Measurements from ENCODE around the gene FOXC1. TPM values are rescaled to one million over a fixed set of nuclear protein-coding genes. Genes with fewer than 3 reads are reported as not detected.

FOXC1 gene
- polyA plus RNA-seq, 1 donor from 2014 or later, result not detected

DNA sequence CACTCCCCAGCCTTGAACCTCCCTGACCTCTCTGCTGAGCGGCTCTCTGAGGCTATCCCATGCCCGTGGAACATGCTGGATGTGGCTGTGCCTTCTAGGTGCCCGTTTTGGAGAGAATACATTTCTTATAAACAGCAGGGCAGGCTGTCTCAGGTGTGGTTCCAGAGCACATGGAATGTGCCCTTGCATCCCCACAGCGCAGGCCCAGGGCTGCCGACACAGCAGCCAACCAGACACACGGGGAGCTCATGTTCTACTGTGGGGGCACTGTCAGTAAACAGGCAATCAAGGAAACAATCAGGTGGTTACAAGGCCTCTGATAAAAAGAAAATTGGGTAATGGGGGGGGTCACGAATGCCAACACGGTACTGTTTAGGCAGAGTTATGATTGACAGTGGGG is 30.8 kb downstream of the FOXC1 start:
- no peak overlapping the region for H3K4me3 Mint-ChIP-seq
- H3K4me1 Mint-ChIP-seq, result peaks cover 4 to 10% (median 8%) of the 10 kb centered on the region in 3 donors
- H3K27ac Mint-ChIP-seq, result no peak overlapping the region
- H3K9me3 Mint-ChIP-seq, result no peaks in the 10 kb centered on the region
- peaks cover 4% of the 10 kb centered on the region for H3K36me3 Mint-ChIP-seq
- H3K27me3 Mint-ChIP-seq, result no peaks in the 10 kb centered on the region

DNA sequence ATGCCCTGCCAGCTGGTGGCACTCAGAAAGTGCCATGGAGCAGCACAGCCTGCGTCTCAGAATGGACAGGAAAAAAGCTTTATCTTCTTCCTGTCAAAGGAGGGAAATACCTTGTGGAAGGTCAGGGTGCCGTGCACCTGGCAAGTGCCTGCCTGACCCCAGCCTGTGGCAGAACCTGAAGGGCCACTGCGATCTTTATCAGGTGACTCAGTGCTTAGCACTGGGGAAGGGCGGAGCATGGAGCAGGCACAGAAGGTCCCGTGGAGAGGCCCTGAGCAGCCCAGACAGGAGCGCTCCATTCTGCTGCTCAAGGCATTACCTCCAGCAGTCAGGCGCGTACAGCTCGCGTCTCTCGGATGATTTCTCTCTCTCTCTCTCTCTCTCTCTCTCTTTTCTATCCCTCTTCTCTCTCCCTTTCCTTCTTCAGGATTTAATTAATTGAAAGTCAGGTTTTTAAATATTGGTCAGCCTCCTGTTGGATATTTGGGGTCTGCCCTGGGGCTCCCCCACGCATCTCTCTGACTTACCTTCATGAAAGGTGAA is 31.7 kb downstream of the FOXC1 start:
- Mint-ChIP-seq H3K27ac (no peak overlapping the region), H3K4me1 (peaks cover 4 to 10% (median 9%) of the 10 kb centered on the region in 3 donors), H3K27me3 (peaks cover 2% of the 10 kb centered on the region), H3K4me3 (no peak overlapping the region), H3K9me3 (no peaks in the 10 kb centered on the region), H3K36me3 (peaks cover 6% of the 10 kb centered on the region)

- H3K27ac Mint-ChIP-seq, result no peak overlapping the region
- peaks cover 8% of the 10 kb centered on the region for H3K36me3 Mint-ChIP-seq
- no peak overlapping the region for H3K4me3 Mint-ChIP-seq
These were observed 33.4 kb downstream of the FOXC1 start for GRCh38 chr6:1643111-1643510.

GRCh38 chr6:1643830-1644445 is 34.2 kb downstream of the FOXC1 start:
- H3K27ac Mint-ChIP-seq, result peak overlapping the region in 1 of 3 donors; percentile 92

More at GRCh38 chr6:1643111-1643510, 33.4 kb downstream of the FOXC1 start:
- Mint-ChIP-seq H3K27me3 (peaks cover 2% of the 10 kb centered on the region), H3K4me1 (peaks cover under 1 to 3% (median 2%) of the 10 kb centered on the region in 3 donors), H3K9me3 (no peaks in the 10 kb centered on the region)

GRCh38 chr6:1644516-1645060 is 34.9 kb downstream of the FOXC1 start:
- peaks cover 2% of the 10 kb centered on the region for H3K27me3 Mint-ChIP-seq
- peak overlapping the region in 1 of 4 donors; percentile 53 for H3K4me3 Mint-ChIP-seq
- peak overlapping the region in 1 of 3 donors; percentile 92 for H3K27ac Mint-ChIP-seq
- H3K36me3 Mint-ChIP-seq, result peaks cover 8% of the 10 kb centered on the region
- H3K4me1 Mint-ChIP-seq, result peaks cover 0 to 3% (median 0%) of the 10 kb centered on the region in 3 donors
- no peaks in the 10 kb centered on the region for H3K9me3 Mint-ChIP-seq

More at GRCh38 chr6:1643830-1644445, 34.2 kb downstream of the FOXC1 start:
- Mint-ChIP-seq H3K27me3 (peaks cover 2% of the 10 kb centered on the region), H3K4me1 (peaks cover 0 to 3% (median 0%) of the 10 kb centered on the region in 3 donors), H3K36me3 (peaks cover 8% of the 10 kb centered on the region), H3K9me3 (no peaks in the 10 kb centered on the region), H3K4me3 (peak overlapping the region in 1 of 4 donors; percentile 53)

DNA sequence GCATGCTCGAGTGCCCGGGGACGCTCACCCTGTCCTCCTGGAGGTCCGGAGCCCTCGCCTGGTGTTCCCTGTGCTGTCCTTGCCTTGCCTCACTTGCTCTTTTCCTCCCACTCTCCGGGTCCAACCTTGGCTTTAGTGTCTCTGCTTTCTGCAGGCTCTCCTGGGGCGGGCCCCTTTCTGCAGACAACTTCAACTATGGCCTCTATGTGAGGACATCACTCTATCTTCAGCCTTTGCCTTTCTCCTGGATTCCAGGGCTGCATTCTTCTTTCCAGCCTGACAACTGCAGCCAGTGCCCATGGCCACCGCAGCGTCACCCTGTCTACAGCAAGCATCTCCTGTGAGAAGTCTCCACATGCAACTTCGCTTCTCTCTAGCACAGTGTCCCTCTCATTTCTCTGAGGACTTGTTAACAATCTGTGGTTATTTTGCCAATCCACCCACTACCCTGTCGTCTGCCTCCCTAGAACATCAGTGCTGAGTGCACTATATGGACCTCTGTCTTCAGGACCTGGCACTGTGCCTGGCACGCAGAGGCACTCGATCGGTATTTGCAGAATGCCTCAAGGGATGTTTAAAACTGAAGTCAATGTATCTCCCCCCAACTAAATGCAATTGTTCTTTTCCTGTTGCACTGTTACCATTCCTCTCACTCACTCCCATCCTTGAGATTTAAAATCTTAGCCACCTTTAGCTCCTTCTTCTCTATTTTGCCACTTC is 35.9 kb downstream of the FOXC1 start:
- Mint-ChIP-seq H3K27me3 (peaks cover 2% of the 10 kb centered on the region), H3K4me1 (peaks cover 0 to 3% (median 0%) of the 10 kb centered on the region in 3 donors), H3K27ac (peak overlapping the region in 1 of 3 donors; percentile 24), H3K4me3 (no peak overlapping the region), H3K9me3 (no peaks in the 10 kb centered on the region), H3K36me3 (peaks cover 8% of the 10 kb centered on the region)

DNA sequence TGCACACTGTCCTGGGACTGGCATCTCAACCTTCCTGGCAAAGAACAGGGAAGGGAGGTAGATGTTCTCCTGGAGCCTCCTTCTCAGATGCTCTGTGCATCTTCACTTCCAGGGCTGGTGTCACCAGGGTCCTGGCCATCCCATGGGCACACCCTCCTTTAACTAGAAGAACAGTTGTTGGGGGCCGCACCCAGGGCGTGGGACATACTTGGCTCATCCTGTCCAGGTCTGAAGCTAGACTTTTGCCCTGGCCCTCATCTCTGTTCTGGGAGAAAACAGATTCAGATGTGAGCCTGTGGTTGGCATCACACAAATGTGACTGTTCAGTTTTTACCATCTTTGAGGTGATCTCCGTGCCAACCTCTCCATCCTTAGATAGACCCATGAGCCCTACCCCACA is 41.6 kb downstream of the FOXC1 start:
- Mint-ChIP-seq H3K9me3 (no peaks in the 10 kb centered on the region), H3K27ac (no peak overlapping the region), H3K36me3 (peaks cover 2% of the 10 kb centered on the region), H3K27me3 (peaks cover 2% of the 10 kb centered on the region), H3K4me3 (no peak overlapping the region), H3K4me1 (no peaks in the 10 kb centered on the region)

DNA sequence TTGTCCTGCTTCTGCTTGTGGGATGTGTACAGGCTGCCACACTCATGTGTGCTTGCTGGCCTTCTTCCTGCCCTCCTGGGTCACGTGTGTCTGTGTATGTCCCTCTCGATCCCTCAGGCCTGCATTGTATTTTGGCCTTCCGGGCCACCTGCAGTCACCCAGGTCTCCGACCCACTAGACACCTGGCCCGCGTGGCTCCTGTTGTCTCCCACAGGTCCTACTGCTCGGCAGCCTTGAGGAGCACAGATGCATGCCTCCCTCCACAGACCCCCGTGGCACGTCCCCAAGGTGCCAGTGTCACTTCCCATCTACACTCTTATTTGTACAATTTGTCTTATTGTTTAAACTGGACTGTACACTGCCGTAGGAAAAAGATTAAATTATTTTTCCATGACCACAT is 43.1 kb downstream of the FOXC1 start:
- no peak overlapping the region for H3K27ac Mint-ChIP-seq
- no peaks in the 10 kb centered on the region for H3K9me3 Mint-ChIP-seq
- H3K4me3 Mint-ChIP-seq, result no peak overlapping the region
- peaks cover 2% of the 10 kb centered on the region for H3K27me3 Mint-ChIP-seq
- H3K4me1 Mint-ChIP-seq, result peaks cover 0 to 2% (median 0%) of the 10 kb centered on the region in 3 donors
- H3K36me3 Mint-ChIP-seq, result no peaks in the 10 kb centered on the region

DNA sequence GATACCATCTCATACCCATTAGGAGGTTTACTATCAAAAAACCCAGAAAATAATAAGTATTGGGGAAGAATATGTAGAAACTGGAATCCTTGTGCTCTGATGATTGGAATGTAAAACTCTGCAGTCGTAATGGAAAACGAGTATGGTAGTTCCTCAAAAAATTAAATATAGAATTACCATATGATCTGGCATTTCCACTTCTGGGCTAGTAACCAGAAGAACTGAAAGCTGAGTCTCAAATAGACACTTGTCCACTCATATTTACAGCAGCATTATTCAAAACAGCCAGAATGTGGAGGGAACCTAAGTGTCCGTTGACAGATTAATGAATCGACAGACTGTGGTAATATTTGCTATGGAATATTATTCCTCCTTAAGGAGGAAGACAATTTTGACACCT is 44.3 kb downstream of the FOXC1 start:
- no peaks in the 10 kb centered on the region for H3K36me3 Mint-ChIP-seq
- no peaks in the 10 kb centered on the region for H3K9me3 Mint-ChIP-seq
- H3K4me3 Mint-ChIP-seq, result no peak overlapping the region
- H3K27ac Mint-ChIP-seq, result no peak overlapping the region
- peaks cover 0 to 2% (median 0%) of the 10 kb centered on the region in 3 donors for H3K4me1 Mint-ChIP-seq
- H3K27me3 Mint-ChIP-seq, result peaks cover 2% of the 10 kb centered on the region

DNA sequence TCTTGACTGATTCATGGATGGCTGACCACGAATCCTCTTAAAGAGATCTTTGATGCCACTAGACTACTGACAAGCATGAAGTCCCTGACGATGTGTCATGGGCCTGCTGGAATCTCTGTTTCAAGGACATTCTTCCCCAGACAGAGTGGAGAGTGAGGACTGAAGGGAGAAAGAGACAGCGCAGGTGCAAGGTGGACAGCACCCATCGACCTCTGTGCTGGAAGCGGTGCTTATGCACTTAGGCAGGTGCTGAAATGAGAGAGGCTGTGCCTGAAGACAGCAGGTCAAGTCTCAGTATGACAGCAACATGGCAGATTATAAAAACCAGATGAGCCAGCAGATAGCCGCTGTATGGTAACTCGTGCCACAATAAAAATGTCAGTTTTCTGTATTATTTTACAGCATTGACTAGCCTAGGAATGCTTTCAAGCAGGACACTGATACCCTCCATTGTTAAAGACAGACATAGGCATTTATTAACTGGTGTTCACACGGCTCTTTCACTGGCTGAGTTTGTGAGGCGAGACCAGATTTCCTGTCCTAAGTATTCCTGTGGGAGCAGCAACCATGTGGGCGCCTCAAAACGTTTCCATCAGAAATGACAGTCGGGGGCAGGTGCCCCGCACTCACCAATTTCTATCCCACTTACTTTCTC is 47.5 kb downstream of the FOXC1 start:
- peak overlapping the region in 1 of 4 donors; percentile 65 for H3K4me3 Mint-ChIP-seq
- no peak overlapping the region for H3K27ac Mint-ChIP-seq
- H3K9me3 Mint-ChIP-seq, result no peaks in the 10 kb centered on the region
- peaks cover 2% of the 10 kb centered on the region for H3K27me3 Mint-ChIP-seq
- peaks cover 0 to 8% (median 0%) of the 10 kb centered on the region in 3 donors for H3K4me1 Mint-ChIP-seq
- H3K36me3 Mint-ChIP-seq, result peaks cover 3% of the 10 kb centered on the region

- Mint-ChIP-seq H3K36me3 (peaks cover 3% of the 10 kb centered on the region), H3K27me3 (peaks cover 2% of the 10 kb centered on the region), H3K4me3 (peak overlapping the region in 1 of 4 donors; percentile 68), H3K27ac (no peak overlapping the region), H3K9me3 (no peaks in the 10 kb centered on the region), H3K4me1 (peaks cover 0 to 8% (median 1%) of the 10 kb centered on the region in 3 donors)
These were observed 48.1 kb downstream of the FOXC1 start for GRCh38 chr6:1657771-1658165.

DNA sequence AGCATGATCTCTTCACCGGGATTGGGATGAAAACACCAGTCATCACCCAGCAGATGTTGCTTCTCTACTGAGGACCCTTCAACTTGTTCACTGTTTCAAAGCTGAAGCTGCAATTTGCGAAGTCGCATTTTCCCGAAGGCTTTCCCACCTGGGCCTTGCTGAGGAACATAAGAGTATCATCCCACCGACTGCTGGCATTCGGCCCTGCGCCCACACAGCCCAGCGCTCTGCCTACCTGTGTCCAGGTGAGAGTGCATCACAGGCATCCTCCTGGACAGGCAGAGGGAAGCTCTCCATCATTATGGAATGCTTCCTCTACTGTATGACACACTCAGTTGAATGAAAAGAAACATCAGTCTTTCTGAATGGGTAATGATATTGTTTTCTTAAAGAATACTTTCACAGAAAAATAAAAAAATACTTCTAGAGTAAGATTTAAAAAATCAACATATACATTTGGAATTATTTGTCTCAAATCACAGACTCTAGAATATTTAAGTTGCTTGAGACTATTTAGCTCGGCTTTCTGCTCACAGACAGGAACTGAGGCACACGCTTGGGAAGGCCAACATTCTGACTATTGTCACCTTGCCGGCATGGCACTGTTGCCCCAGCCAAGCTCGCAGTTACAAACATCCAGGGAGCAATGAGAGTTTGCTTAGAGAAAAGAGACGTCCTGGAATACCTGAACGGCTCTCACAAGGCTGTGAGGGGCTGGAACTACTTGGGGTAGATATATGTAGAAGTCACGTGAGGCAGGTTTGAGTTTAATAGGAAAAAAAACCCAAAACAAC is 48.7 kb downstream of the FOXC1 start:
- H3K27me3 Mint-ChIP-seq, result peaks cover 2% of the 10 kb centered on the region
- H3K27ac Mint-ChIP-seq, result no peak overlapping the region

DNA sequence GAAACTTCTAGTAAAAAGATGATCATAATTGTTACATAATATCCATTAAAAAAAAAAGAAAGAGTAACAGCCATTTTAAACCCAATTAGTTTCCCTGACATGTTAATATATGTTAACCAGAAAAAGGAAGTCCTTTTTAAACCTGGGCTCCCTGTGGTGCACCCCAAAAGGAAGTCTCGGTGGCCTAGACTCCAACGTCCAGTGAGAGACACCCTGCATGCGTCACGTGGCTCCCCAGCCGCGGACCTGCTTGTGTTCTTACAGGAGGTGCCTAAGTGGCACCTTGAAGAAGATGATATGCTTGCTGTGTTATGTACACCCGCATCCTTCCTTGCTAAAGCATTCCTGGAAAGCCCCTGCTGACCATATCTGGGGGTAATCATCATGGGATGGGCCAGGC is 50.1 kb downstream of the FOXC1 start:
- Mint-ChIP-seq H3K9me3 (no peaks in the 10 kb centered on the region), H3K27ac (no peak overlapping the region), H3K27me3 (no peaks in the 10 kb centered on the region), H3K4me1 (peaks cover 3 to 8% (median 6%) of the 10 kb centered on the region in 3 donors), H3K36me3 (peaks cover 3% of the 10 kb centered on the region), H3K4me3 (no peak overlapping the region)

More for the DNA sequence above, 48.7 kb downstream of the FOXC1 start:
- H3K36me3 Mint-ChIP-seq, result peaks cover 3% of the 10 kb centered on the region
- peak overlapping the region in 1 of 4 donors; percentile 68 for H3K4me3 Mint-ChIP-seq
- H3K4me1 Mint-ChIP-seq, result peaks cover 0 to 8% (median 3%) of the 10 kb centered on the region in 3 donors
- no peaks in the 10 kb centered on the region for H3K9me3 Mint-ChIP-seq

DNA sequence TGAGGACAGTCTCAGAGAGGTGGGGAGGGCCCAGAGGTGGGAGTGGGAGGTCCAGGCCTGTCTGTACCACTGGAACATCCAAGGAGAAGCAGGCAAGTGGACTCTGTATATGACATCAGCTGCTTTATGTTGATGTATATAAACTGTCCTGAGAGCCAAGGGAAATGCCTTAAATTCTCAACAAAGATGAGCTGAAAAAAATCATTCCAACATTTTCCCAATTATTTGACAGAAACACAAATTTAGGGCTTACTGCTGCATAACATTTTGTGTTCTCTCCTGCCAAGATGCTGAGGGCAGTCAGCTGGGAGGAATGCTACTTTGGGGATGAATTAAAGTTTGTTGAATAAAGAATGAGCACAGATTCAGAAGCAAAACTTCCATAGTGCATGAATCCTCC is 52.8 kb downstream of the FOXC1 start:
- no peaks in the 10 kb centered on the region for H3K27me3 Mint-ChIP-seq
- peaks cover 3% of the 10 kb centered on the region for H3K36me3 Mint-ChIP-seq
- H3K4me3 Mint-ChIP-seq, result no peak overlapping the region
- H3K9me3 Mint-ChIP-seq, result no peaks in the 10 kb centered on the region
- no peak overlapping the region for H3K27ac Mint-ChIP-seq
- peaks cover 9 to 17% (median 15%) of the 10 kb centered on the region in 3 donors for H3K4me1 Mint-ChIP-seq
